Thoracic aorta (tissue), 2 donors: Measurements from ENCODE around the gene VSIG10L. TPM values are rescaled to one million over a fixed set of nuclear protein-coding genes. Genes with fewer than 3 reads are reported as not detected.

Experiments used
- ATAC-seq: fragments of 150-250 bp; one replicate; pipeline ENCODE4 v1.8.0; 2017; ENCODE audit warnings: low read depth; ENCODE audit not compliant: insufficient number of reproducible peaks, low FRiP score
- DNase-seq: peaks from one replicate; pipeline ENCODE4 v3.0.0-alpha.2; 2020; ENCODE audit warnings: low spot score
- H3K27ac ChIP-seq, 2 donors: fragments of 200-600 bp; sonication (generic); 1 replicate in 1 of 2; 2 replicates in 1 of 2; pipeline ENCODE4 v1.5.1; 2016; ENCODE audit warnings: mild to moderate bottlenecking in 2 of 2, moderate library complexity in 2 of 2
- H3K27me3 ChIP-seq: fragments of 200-600 bp; sonication (generic); replicated peaks from 2 replicates; pipeline ENCODE4 v1.6.0; 2016; ENCODE audit warnings: mild to moderate bottlenecking; ENCODE audit not compliant: insufficient read depth
- H3K36me3 ChIP-seq: fragments of 200-600 bp; sonication (generic); one replicate; pipeline ENCODE4 v1.5.1; 2016
- H3K4me1 ChIP-seq, 2 donors: fragments of 200-600 bp; sonication (generic); 1 replicate in 1 of 2; 2 replicates in 1 of 2; pipeline versions ENCODE4 v1.5.1 to v1.6.0; 2016; ENCODE audit warnings: low read depth in 2 of 2, mild to moderate bottlenecking in 1 of 2; ENCODE audit not compliant: control insufficient read depth in 1 of 2
- H3K4me3 ChIP-seq: fragments of 200-600 bp; sonication (generic); 2 replicates; pipeline ENCODE4 v1.5.1; 2016; ENCODE audit warnings: mild to moderate bottlenecking
- H3K9me3 ChIP-seq: fragments of 200-600 bp; sonication (generic); 2 replicates; pipeline ENCODE4 v1.5.1; 2016
- CTCF ChIP-seq: fragments of 200-600 bp; sonication (generic); IDR thresholded peaks from one replicate; pipeline ENCODE4 v1.5.1; 2019; ENCODE audit warnings: antibody characterized with exemption
- total RNA-seq, 2 donors: library from RNA; depleted of rRNA; stranded (reverse); fragments of >200 nt; gene quantifications; one replicate each; pipeline versions ENCODE4 v1.1.0 to v1.2.3, GENCODE V29; 2016

Gene VSIG10L
- total RNA-seq, 2 donors from 2014 or later = 0.54 to 1.6 TPM

- Histone ChIP-seq H3K36me3 (no peaks in the 10 kb centered on the region), H3K9me3 (no peaks in the 10 kb centered on the region), H3K4me3 (no peak overlapping the region), H3K4me1 (no peaks in the 10 kb centered on the region), H3K27me3 (no peaks in the 10 kb centered on the region), H3K27ac (no peak overlapping the region)
- DNase-seq = no peak
- no peak for ATAC-seq
- no peak for TF ChIP-seq CTCF
These were observed 11.6 kb downstream of the VSIG10L start for GRCh38 chr19:51330366-51330765.

- TF ChIP-seq CTCF = no peak
- DNase-seq = no peak
- no peak for ATAC-seq
- no peaks in the 10 kb centered on the region for H3K27me3 ChIP-seq
- no peak overlapping the region for H3K27ac ChIP-seq
- H3K9me3 ChIP-seq = no peaks in the 10 kb centered on the region
- H3K4me3 ChIP-seq = no peak overlapping the region
- no peaks in the 10 kb centered on the region for H3K36me3 ChIP-seq
- H3K4me1 ChIP-seq = no peaks in the 10 kb centered on the region
These were observed 12.5 kb downstream of the VSIG10L start for GRCh38 chr19:51329411-51329810.

- no peak for TF ChIP-seq CTCF
- ATAC-seq = no peak
- H3K4me3 ChIP-seq = peak overlapping the region; percentile 5
- no peaks in the 10 kb centered on the region for H3K9me3 ChIP-seq
- no peaks in the 10 kb centered on the region for H3K36me3 ChIP-seq
- no peak for DNase-seq
- H3K4me1 ChIP-seq = no peaks in the 10 kb centered on the region
- H3K27ac ChIP-seq = no peak overlapping the region
- no peaks in the 10 kb centered on the region for H3K27me3 ChIP-seq
These were observed 14.6 kb downstream of the VSIG10L start for GRCh38 chr19:51327066-51328001.

- TF ChIP-seq CTCF = no peak
- no peaks in the 10 kb centered on the region for H3K27me3 ChIP-seq
- H3K4me1 ChIP-seq = no peaks in the 10 kb centered on the region
- no peak for ATAC-seq
- H3K27ac ChIP-seq = no peak overlapping the region
- H3K4me3 ChIP-seq = no peak overlapping the region
- no peak for DNase-seq
- no peaks in the 10 kb centered on the region for H3K9me3 ChIP-seq
- H3K36me3 ChIP-seq = no peaks in the 10 kb centered on the region
These were observed 15.5 kb downstream of the VSIG10L start for GRCh38 chr19:51326216-51327065.
